ENCODE data around the gene CENPI. TPM values are rescaled to one million over a fixed set of nuclear protein-coding genes. Genes with fewer than 3 reads are reported as not detected.

CENPI gene
- total RNA-seq, 1 experiment from 2014 or later, result 4.6 TPM

DNA sequence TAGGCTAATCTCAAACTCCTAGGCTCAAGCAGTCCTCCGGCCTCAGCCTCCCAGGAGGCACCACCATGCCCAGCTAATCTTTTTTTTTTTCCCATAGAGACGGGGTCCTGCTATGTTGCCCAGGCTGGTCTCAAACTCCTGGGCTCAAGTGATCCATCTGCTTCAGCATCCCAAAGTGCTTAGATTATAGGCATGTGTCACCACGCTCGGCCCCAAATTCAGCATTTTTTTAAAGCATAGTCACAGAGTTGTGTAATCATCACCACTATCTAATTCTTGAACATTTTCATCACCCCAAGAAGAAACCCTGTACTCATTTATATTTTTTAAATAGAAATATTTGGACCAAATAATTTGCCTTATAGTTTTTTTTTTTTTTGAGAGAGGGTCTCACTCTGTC, 10.3 kb downstream of the CENPI start:
- peak; percentile 7 for DNase-seq (ENCODE audit: unreplicated experiment)
- no peaks in the 10 kb centered on the region for H3K4me1 Mint-ChIP-seq (ENCODE audit: insufficient read depth, unreplicated experiment)
- ChIA-PET POLR2A (no interaction called here), CTCF (no interaction called here)
- no peak overlapping the region for H3K4me3 Mint-ChIP-seq (ENCODE audit: unreplicated experiment)
- BruUV-seq (replicated peaks), result no TSS peak
- no peak overlapping the region for H3K27ac Mint-ChIP-seq (ENCODE audit: low read depth, unreplicated experiment)
- TF ChIP-seq, protein P1, sequence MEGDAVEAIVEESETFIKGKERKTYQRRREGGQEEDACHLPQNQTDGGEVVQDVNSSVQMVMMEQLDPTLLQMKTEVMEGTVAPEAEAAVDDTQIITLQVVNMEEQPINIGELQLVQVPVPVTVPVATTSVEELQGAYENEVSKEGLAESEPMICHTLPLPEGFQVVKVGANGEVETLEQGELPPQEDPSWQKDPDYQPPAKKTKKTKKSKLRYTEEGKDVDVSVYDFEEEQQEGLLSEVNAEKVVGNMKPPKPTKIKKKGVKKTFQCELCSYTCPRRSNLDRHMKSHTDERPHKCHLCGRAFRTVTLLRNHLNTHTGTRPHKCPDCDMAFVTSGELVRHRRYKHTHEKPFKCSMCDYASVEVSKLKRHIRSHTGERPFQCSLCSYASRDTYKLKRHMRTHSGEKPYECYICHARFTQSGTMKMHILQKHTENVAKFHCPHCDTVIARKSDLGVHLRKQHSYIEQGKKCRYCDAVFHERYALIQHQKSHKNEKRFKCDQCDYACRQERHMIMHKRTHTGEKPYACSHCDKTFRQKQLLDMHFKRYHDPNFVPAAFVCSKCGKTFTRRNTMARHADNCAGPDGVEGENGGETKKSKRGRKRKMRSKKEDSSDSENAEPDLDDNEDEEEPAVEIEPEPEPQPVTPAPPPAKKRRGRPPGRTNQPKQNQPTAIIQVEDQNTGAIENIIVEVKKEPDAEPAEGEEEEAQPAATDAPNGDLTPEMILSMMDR (IDR thresholded peaks at IDR 0.05; ENCODE audit: unreplicated experiment), result no peak
- H3K36me3 Mint-ChIP-seq (ENCODE audit: insufficient read depth, unreplicated experiment), result peaks cover 11% of the 10 kb centered on the region
- intact Hi-C loops (cut with micrococcal nuclease), result no loop called here
- H3K27me3 Mint-ChIP-seq (ENCODE audit: insufficient read depth, unreplicated experiment), result peaks cover 12% of the 10 kb centered on the region
- no peaks in the 10 kb centered on the region for H3K9me3 Mint-ChIP-seq (ENCODE audit: unreplicated experiment)

DNA sequence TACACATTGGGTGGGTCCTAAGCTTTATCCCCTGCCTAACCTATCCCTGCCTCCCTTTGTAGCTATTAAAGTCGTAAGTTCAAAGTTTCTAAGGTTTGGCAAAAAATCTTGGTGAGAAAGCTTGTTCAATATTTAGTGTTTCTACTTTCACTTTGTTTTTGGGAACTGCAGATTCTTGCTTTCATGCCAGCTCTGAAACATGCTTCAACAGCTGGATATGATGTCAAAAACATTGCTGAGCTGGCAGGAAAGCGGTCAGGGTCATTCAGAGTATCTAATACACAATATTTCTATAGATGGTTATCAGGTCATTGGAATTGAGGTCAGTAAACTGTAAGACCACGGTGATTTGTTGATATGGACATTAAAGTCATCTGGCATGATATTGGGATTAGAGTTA, 19.7 kb downstream of the CENPI start:
- ChIA-PET CTCF (interaction anchor here (0.5 kb wide), 1 partner anchor 243 kb away, joined by 3 read pairs; no protein-coding TSS in a partner anchor), POLR2A (no interaction called here)
- Mint-ChIP-seq H3K27me3 (ENCODE audit: insufficient read depth, unreplicated experiment) (no peaks in the 10 kb centered on the region), H3K4me3 (ENCODE audit: unreplicated experiment) (no peak overlapping the region), H3K4me1 (ENCODE audit: insufficient read depth, unreplicated experiment) (no peaks in the 10 kb centered on the region), H3K27ac (ENCODE audit: low read depth, unreplicated experiment) (no peak overlapping the region), H3K36me3 (ENCODE audit: insufficient read depth, unreplicated experiment) (peaks cover 18% of the 10 kb centered on the region), H3K9me3 (ENCODE audit: unreplicated experiment) (peaks cover 7% of the 10 kb centered on the region)
- no peak for DNase-seq (ENCODE audit: unreplicated experiment)
- intact Hi-C loops (cut with micrococcal nuclease), result no loop called here
- TF ChIP-seq, protein P1 (IDR thresholded peaks at IDR 0.05; ENCODE audit: unreplicated experiment), result no peak
- no TSS peak for BruUV-seq (replicated peaks)

DNA sequence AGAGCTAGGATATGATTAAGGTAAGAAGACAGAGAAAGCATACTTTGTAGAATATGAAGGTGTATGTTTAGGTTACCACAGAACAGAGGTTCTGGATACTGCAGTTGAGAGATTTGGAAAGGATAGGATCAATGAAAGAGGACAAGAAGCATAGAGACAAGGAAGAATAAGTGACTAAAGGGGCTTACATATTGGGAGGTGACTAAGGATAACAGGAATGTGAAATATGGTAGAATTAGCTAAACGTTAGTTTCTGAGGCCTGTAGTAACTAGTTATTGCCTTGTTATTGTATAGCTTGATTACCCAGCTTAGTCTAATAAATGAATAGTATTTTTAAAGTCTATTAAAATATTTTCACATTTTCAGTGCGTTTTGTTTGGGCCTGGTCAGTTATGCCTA, 38.2 kb downstream of the CENPI start:
- BruUV-seq (replicated peaks), result no TSS peak
- Mint-ChIP-seq H3K27ac (ENCODE audit: low read depth, unreplicated experiment) (no peak overlapping the region), H3K36me3 (ENCODE audit: insufficient read depth, unreplicated experiment) (peaks cover 8% of the 10 kb centered on the region), H3K27me3 (ENCODE audit: insufficient read depth, unreplicated experiment) (peaks cover 64% of the 10 kb centered on the region), H3K9me3 (ENCODE audit: unreplicated experiment) (no peaks in the 10 kb centered on the region), H3K4me3 (ENCODE audit: unreplicated experiment) (no peak overlapping the region), H3K4me1 (ENCODE audit: insufficient read depth, unreplicated experiment) (peaks cover 6% of the 10 kb centered on the region)
- ChIA-PET CTCF (no interaction called here), POLR2A (no interaction called here)
- TF ChIP-seq, protein P1 (IDR thresholded peaks at IDR 0.05; ENCODE audit: unreplicated experiment), result no peak
- intact Hi-C loops (cut with micrococcal nuclease), result no loop called here
- DNase-seq (ENCODE audit: unreplicated experiment), result no peak

Other genes starting within 250 kb of the CENPI start
- gene NOX1, start 223.8 kb upstream of the CENPI start, total RNA-seq (2022), result not detected in 2 replicates
- gene XKRX, start 169.3 kb upstream of the CENPI start, total RNA-seq (2022), result 0.17 and 0.26 TPM in 2 replicates
- gene ARL13A, start 128.5 kb upstream of the CENPI start, total RNA-seq (2022), result not detected in 2 replicates
- gene TRMT2B, start 46.1 kb upstream of the CENPI start, total RNA-seq (2022), result 10.7 and 10.9 TPM in 2 replicates
- gene TMEM35A, start 19.3 kb upstream of the CENPI start, total RNA-seq (2022), result not detected in 2 replicates
- gene DRP2, start 121.6 kb downstream of the CENPI start, total RNA-seq (2022), result 0.40 and 0.47 TPM in 2 replicates
- 0.21 TPM in 1 of 2 replicates, not detected in the other for gene TAF7L, start 193.1 kb downstream of the CENPI start, total RNA-seq (2022)